Measurements from ENCODE around the gene EXOC6B.

GRCh38 chr2:72674982-72675915 lies 150.6 kb downstream of the EXOC6B start:
- TF ChIP-seq POLR2AphosphoS5 (IDR thresholded peaks at IDR 0.05; ENCODE audit: low read depth, low read length) (no peak), POLR2A (IDR thresholded peaks at IDR 0.05; ENCODE audit: low read depth, low read length) (no peak)

Measured in GM12891 (cell line).